SK-N-MC (cell line): Measurements from ENCODE around the gene METTL6.
"Not testable (repeated sequence)": the region's sequence is repeated elsewhere in the genome, so short reads cannot be mapped to it uniquely, and the experiment has no call there.

Experiments
- EZH2 ChIP-seq: fragments of 200-600 bp; sonication (generic); IDR thresholded peaks from one replicate; pipeline ENCODE4 v1.6.1; 2017; ENCODE audit warnings: antibody characterized with exemption
- POLR2AphosphoS5 ChIP-seq: IDR thresholded peaks from 2 replicates; pipeline ENCODE4 v1.6.1; 2012; ENCODE audit warnings: mild to moderate bottlenecking, low read depth, low read length, borderline replicate concordance

DNA sequence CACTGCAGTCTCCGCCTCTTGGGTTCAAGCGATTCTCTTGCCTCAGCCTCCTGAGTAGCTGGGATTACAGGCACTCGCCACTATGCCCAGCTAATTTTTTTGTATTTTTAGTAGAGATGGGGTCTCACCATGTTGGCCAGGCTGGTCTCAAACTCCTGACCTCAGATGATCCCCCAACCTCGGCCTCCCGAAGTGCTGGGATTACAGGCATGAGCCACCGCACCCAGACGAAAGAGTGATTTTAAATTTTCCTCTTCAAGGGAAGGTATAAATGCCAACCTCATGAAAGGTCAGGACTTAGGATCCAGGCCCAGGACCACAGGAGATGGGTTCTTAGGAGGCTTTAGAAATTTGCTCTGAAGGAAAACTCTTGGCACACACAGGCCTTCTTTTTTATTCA lies 16.4 kb downstream of the METTL6 start:
- TF ChIP-seq EZH2, POLR2AphosphoS5: not testable (repeated sequence)
